ENCODE data around the gene COG5. TPM values are rescaled to one million over a fixed set of nuclear protein-coding genes. Genes with fewer than 3 reads are reported as not detected.

COG5 gene
- total RNA-seq, 3 donors from 2014 or later: 35.2 to 61.2 (median 38.0) TPM

GRCh38 chr7:107494315-107494751 lies 69.4 kb downstream of the COG5 start:
- intact Hi-C loops (cut with DNase I; ENCODE audit: low total_unique reads): no loop called here
- no peak overlapping the region for H3K4me3 ChIP-seq
- no peaks in the 10 kb centered on the region for H3K4me1 ChIP-seq

DNA sequence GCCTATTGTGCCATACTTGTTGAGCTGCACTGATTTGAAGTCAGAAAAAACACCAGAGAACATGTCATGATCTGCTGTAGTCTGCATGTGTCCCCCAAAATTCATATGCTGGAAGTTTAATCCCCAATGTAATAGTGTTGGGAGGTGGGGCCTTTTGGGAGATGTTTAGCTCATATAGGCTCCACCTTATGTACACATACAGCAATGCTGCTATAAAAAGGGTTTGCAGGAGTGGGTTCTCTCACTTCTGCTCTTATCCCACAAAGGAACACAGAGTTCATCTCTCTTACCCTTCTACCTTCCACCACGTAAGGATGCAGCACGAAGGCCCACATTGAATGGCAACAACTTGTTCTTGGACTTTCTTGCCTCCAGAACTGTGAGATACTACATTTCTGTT lies 70.8 kb downstream of the COG5 start:
- no peaks in the 10 kb centered on the region for H3K9me3 ChIP-seq
- intact Hi-C loops (cut with DNase I; ENCODE audit: low total_unique reads): no loop called here
- no peaks in the 10 kb centered on the region for H3K27me3 ChIP-seq
- H3K27ac ChIP-seq: no peak overlapping the region
- DNase-seq (ENCODE audit: low spot score in 2 of 2): no peak
- H3K4me3 ChIP-seq: no peak overlapping the region
- no peaks in the 10 kb centered on the region for H3K36me3 ChIP-seq
- H3K4me1 ChIP-seq: no peaks in the 10 kb centered on the region
- TF ChIP-seq POLR2AphosphoS5 (IDR thresholded peaks at IDR 0.05): no peak
- TF ChIP-seq, protein P1, sequence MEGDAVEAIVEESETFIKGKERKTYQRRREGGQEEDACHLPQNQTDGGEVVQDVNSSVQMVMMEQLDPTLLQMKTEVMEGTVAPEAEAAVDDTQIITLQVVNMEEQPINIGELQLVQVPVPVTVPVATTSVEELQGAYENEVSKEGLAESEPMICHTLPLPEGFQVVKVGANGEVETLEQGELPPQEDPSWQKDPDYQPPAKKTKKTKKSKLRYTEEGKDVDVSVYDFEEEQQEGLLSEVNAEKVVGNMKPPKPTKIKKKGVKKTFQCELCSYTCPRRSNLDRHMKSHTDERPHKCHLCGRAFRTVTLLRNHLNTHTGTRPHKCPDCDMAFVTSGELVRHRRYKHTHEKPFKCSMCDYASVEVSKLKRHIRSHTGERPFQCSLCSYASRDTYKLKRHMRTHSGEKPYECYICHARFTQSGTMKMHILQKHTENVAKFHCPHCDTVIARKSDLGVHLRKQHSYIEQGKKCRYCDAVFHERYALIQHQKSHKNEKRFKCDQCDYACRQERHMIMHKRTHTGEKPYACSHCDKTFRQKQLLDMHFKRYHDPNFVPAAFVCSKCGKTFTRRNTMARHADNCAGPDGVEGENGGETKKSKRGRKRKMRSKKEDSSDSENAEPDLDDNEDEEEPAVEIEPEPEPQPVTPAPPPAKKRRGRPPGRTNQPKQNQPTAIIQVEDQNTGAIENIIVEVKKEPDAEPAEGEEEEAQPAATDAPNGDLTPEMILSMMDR (IDR thresholded peaks at IDR 0.05): no peak
- no peak for TF ChIP-seq POLR2A (IDR thresholded peaks at IDR 0.05)

More at GRCh38 chr7:107494315-107494751, 69.4 kb downstream of the COG5 start:
- H3K9me3 ChIP-seq: no peaks in the 10 kb centered on the region
- no peaks in the 10 kb centered on the region for H3K27me3 ChIP-seq
- TF ChIP-seq POLR2A (IDR thresholded peaks at IDR 0.05): no peak
- TF ChIP-seq, protein P1 (IDR thresholded peaks at IDR 0.05): no peak
- no peak for TF ChIP-seq POLR2AphosphoS5 (IDR thresholded peaks at IDR 0.05)
- H3K27ac ChIP-seq: no peak overlapping the region
- H3K36me3 ChIP-seq: no peaks in the 10 kb centered on the region
- no peak for DNase-seq (ENCODE audit: low spot score in 2 of 2)

GRCh38 chr7:107486041-107486440 lies 77.7 kb downstream of the COG5 start:
- TF ChIP-seq, protein P1 (IDR thresholded peaks at IDR 0.05): no peak
- TF ChIP-seq POLR2AphosphoS5 (IDR thresholded peaks at IDR 0.05): no peak
- no peak for TF ChIP-seq POLR2A (IDR thresholded peaks at IDR 0.05)
- no peak for DNase-seq (ENCODE audit: low spot score in 2 of 2)
- Histone ChIP-seq H3K4me3 (no peak overlapping the region), H3K4me1 (no peaks in the 10 kb centered on the region), H3K9me3 (no peaks in the 10 kb centered on the region), H3K36me3 (no peaks in the 10 kb centered on the region), H3K27ac (no peak overlapping the region), H3K27me3 (no peaks in the 10 kb centered on the region)
- intact Hi-C loops (cut with DNase I; ENCODE audit: low total_unique reads): no loop called here

DNA sequence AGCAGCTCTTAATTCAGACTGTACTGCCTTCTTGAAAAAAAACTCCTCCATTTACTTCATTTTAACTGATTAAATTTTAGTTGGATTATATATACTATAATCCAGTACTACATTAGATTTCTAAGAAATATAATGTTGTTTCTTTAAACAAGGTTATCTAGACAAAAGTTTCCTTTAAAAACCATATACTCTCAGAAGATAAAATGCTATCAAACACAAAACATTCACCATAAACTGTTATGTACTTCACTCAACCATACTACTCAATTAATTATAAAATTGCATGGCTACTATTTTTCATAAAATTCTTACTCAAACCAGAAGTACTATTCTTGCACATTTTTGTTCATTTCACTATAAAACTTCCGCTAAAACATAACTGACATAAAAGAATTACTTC lies 81.1 kb downstream of the COG5 start:
- no peaks in the 10 kb centered on the region for H3K27me3 ChIP-seq

GRCh38 chr7:107480932-107481331 lies 82.8 kb downstream of the COG5 start:
- intact Hi-C loops (cut with DNase I; ENCODE audit: low total_unique reads): no loop called here
- no peak overlapping the region for H3K4me3 ChIP-seq
- no peaks in the 10 kb centered on the region for H3K9me3 ChIP-seq
- H3K36me3 ChIP-seq: no peaks in the 10 kb centered on the region
- no peak for DNase-seq (ENCODE audit: low spot score in 2 of 2)
- H3K27me3 ChIP-seq: no peaks in the 10 kb centered on the region
- TF ChIP-seq POLR2AphosphoS5 (IDR thresholded peaks at IDR 0.05): no peak
- TF ChIP-seq, protein P1 (IDR thresholded peaks at IDR 0.05): no peak
- no peak for TF ChIP-seq POLR2A (IDR thresholded peaks at IDR 0.05)
- H3K27ac ChIP-seq: no peak overlapping the region
- no peaks in the 10 kb centered on the region for H3K4me1 ChIP-seq

More for the DNA sequence above, 81.1 kb downstream of the COG5 start:
- no peak overlapping the region for H3K27ac ChIP-seq
- intact Hi-C loops (cut with DNase I; ENCODE audit: low total_unique reads): no loop called here
- H3K4me3 ChIP-seq: no peak overlapping the region
- H3K9me3 ChIP-seq: no peaks in the 10 kb centered on the region
- no peak for DNase-seq (ENCODE audit: low spot score in 2 of 2)
- H3K4me1 ChIP-seq: no peaks in the 10 kb centered on the region
- no peak for TF ChIP-seq POLR2A (IDR thresholded peaks at IDR 0.05)
- TF ChIP-seq, protein P1 (IDR thresholded peaks at IDR 0.05): no peak
- no peak for TF ChIP-seq POLR2AphosphoS5 (IDR thresholded peaks at IDR 0.05)
- H3K36me3 ChIP-seq: no peaks in the 10 kb centered on the region

Data from breast epithelium (tissue), 4 donors.